ENCODE measurements around the gene POMC. TPM values are rescaled to one million over a fixed set of nuclear protein-coding genes. Genes with fewer than 3 reads are reported as not detected.

POMC gene
- polyA plus RNA-seq, 1 donor from 2014 or later, result not detected

DNA sequence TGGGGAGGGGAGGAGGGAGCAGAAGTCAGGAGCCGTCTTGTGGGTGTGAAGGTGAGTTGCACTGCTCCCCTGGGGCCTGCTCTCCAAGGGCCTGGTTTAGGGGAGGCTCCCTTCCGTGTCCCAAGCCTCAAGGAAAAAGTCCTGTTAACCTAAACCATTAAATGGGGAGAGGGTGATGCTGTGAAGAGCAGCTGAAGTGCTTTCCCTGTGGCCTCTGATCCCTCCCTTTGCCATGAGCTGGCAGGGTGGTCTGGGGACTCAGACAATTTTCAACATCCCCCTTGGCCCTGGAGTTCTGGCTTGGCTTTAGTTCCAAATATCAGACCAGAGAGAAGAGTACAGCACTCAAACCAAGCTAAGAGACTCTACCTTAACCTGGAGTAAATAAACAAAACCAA, 692 bp upstream of the POMC start:
- Histone ChIP-seq H3K27ac (ENCODE audit: low read length) (no peak overlapping the region), H3K4me2 (ENCODE audit: low read length) (no peak overlapping the region), H3F3A (ENCODE audit: insufficient read depth, low read length, poor library complexity, severe bottlenecking) (no peaks in the 10 kb centered on the region), H3K9me2 (ENCODE audit: insufficient read depth, low read length) (no peaks in the 10 kb centered on the region), H4K20me1 (ENCODE audit: insufficient read depth) (no peaks in the 10 kb centered on the region), H3K79me2 (replicated peaks; ENCODE audit: insufficient read depth, low read length) (no peaks in the 10 kb centered on the region), H3K36me3 (ENCODE audit: insufficient read depth, low read length) (no peaks in the 10 kb centered on the region), H3K9ac (ENCODE audit: low read length) (no peak overlapping the region), H3K27me3 (ENCODE audit: insufficient read depth, low read depth, low read length) (peaks cover 41% of the 10 kb centered on the region), H2AFZ (ENCODE audit: low read depth, low read length) (no peak overlapping the region), H3K4me3 (ENCODE audit: low read length) (peak overlapping the region; percentile 65), H3K9me3 (ENCODE audit: low read length) (no peaks in the 10 kb centered on the region)
- TF ChIP-seq RAD21 (conservative IDR thresholded peaks at IDR 0.05), result no peak
- TF ChIP-seq, protein P1, sequence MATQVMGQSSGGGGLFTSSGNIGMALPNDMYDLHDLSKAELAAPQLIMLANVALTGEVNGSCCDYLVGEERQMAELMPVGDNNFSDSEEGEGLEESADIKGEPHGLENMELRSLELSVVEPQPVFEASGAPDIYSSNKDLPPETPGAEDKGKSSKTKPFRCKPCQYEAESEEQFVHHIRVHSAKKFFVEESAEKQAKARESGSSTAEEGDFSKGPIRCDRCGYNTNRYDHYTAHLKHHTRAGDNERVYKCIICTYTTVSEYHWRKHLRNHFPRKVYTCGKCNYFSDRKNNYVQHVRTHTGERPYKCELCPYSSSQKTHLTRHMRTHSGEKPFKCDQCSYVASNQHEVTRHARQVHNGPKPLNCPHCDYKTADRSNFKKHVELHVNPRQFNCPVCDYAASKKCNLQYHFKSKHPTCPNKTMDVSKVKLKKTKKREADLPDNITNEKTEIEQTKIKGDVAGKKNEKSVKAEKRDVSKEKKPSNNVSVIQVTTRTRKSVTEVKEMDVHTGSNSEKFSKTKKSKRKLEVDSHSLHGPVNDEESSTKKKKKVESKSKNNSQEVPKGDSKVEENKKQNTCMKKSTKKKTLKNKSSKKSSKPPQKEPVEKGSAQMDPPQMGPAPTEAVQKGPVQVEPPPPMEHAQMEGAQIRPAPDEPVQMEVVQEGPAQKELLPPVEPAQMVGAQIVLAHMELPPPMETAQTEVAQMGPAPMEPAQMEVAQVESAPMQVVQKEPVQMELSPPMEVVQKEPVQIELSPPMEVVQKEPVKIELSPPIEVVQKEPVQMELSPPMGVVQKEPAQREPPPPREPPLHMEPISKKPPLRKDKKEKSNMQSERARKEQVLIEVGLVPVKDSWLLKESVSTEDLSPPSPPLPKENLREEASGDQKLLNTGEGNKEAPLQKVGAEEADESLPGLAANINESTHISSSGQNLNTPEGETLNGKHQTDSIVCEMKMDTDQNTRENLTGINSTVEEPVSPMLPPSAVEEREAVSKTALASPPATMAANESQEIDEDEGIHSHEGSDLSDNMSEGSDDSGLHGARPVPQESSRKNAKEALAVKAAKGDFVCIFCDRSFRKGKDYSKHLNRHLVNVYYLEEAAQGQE (IDR thresholded peaks at IDR 0.05; ENCODE audit: borderline replicate concordance), result no peak
- TF ChIP-seq EP300 (conservative IDR thresholded peaks at IDR 0.05; ENCODE audit: poor library complexity, severe bottlenecking), result no peak
- no peak for TF ChIP-seq MXI1 (conservative IDR thresholded peaks at IDR 0.05; ENCODE audit: poor library complexity, severe bottlenecking)
- no peak for TF ChIP-seq TAF1 (IDR thresholded peaks at IDR 0.05; ENCODE audit: low read depth)

- TF ChIP-seq, protein P2, sequence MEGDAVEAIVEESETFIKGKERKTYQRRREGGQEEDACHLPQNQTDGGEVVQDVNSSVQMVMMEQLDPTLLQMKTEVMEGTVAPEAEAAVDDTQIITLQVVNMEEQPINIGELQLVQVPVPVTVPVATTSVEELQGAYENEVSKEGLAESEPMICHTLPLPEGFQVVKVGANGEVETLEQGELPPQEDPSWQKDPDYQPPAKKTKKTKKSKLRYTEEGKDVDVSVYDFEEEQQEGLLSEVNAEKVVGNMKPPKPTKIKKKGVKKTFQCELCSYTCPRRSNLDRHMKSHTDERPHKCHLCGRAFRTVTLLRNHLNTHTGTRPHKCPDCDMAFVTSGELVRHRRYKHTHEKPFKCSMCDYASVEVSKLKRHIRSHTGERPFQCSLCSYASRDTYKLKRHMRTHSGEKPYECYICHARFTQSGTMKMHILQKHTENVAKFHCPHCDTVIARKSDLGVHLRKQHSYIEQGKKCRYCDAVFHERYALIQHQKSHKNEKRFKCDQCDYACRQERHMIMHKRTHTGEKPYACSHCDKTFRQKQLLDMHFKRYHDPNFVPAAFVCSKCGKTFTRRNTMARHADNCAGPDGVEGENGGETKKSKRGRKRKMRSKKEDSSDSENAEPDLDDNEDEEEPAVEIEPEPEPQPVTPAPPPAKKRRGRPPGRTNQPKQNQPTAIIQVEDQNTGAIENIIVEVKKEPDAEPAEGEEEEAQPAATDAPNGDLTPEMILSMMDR (IDR thresholded peaks at IDR 0.05; ENCODE audit: poor library complexity, severe bottlenecking), result peak; percentile 54
- TF ChIP-seq MXI1 (conservative IDR thresholded peaks at IDR 0.05; ENCODE audit: poor library complexity, severe bottlenecking) (no peak), SMC3 (conservative IDR thresholded peaks at IDR 0.05; ENCODE audit: poor library complexity) (no peak), RAD21 (conservative IDR thresholded peaks at IDR 0.05) (peak; percentile 50), TAF1 (IDR thresholded peaks at IDR 0.05; ENCODE audit: low read depth) (no peak), EP300 (conservative IDR thresholded peaks at IDR 0.05; ENCODE audit: poor library complexity, severe bottlenecking) (no peak), EZH2 (IDR thresholded peaks at IDR 0.05; ENCODE audit: borderline replicate concordance, insufficient read depth, low read length, poor library complexity, severe bottlenecking) (no peak), POLR2AphosphoS5 (IDR thresholded peaks at IDR 0.05) (no peak)
- Histone ChIP-seq H3K4me3 (ENCODE audit: low read length) (no peak overlapping the region), H2AFZ (ENCODE audit: low read depth, low read length) (no peak overlapping the region), H3K9ac (ENCODE audit: low read length) (no peak overlapping the region), H3K4me2 (ENCODE audit: low read length) (no peak overlapping the region), H3K79me2 (replicated peaks; ENCODE audit: insufficient read depth, low read length) (no peaks in the 10 kb centered on the region), H3K9me2 (ENCODE audit: insufficient read depth, low read length) (no peaks in the 10 kb centered on the region), H3K9me3 (ENCODE audit: low read length) (no peaks in the 10 kb centered on the region), H4K20me1 (ENCODE audit: insufficient read depth) (no peaks in the 10 kb centered on the region), H3K36me3 (ENCODE audit: insufficient read depth, low read length) (no peaks in the 10 kb centered on the region), H3K27ac (ENCODE audit: low read length) (no peak overlapping the region), H3F3A (ENCODE audit: insufficient read depth, low read length, poor library complexity, severe bottlenecking) (no peaks in the 10 kb centered on the region), H3K27me3 (ENCODE audit: insufficient read depth, low read depth, low read length) (peaks cover 41% of the 10 kb centered on the region)
These were observed 2.1 kb downstream of the POMC start for GRCh38 chr2:25165992-25166875.

All from neural cell (in vitro differentiated cells).